ENCODE results near the gene ABCC1.
"Not testable (repeated sequence)": the region's sequence is repeated elsewhere in the genome, so short reads cannot be mapped to it uniquely, and the experiment has no call there.

Gene ABCC1

GRCh38 chr16:15976929-15977637 lies 27.7 kb downstream of the ABCC1 start:
- peaks cover 1% of the 10 kb centered on the region for H3K9me3 ChIP-seq (ENCODE audit: control insufficient read depth, insufficient read depth, low read length)
- H3K36me3 ChIP-seq (ENCODE audit: control insufficient read depth, insufficient read depth, low read length) = no peaks in the 10 kb centered on the region; the same call in 1 of the 2 replicates
- no peaks in the 10 kb centered on the region for H3K27me3 ChIP-seq (ENCODE audit: control insufficient read depth, insufficient read depth, low read length)
- no peak for DNase-seq (ENCODE audit: low read depth, low spot score)
- H3K4me3 ChIP-seq (ENCODE audit: low read length) = no peak overlapping the region
- H3K27ac ChIP-seq (ENCODE audit: low read length) = no peak overlapping the region
- no CpG with 5 or more reads among the region's 7 CpGs for WGBS (ENCODE audit: insufficient coverage, insufficient read length)
- H3K4me1 ChIP-seq (ENCODE audit: control insufficient read depth, insufficient read depth, low read length) = peaks cover 3% of the 10 kb centered on the region; the same call in 1 of the 2 replicates

- 0 out of 2 replicates have a peak, but pooled peaks cover 3% of the 10 kb centered on the region for H3K4me1 ChIP-seq (ENCODE audit: control insufficient read depth, insufficient read depth, low read length)
- H3K27ac ChIP-seq (ENCODE audit: low read length) = no peak overlapping the region
- H3K36me3 ChIP-seq (ENCODE audit: control insufficient read depth, insufficient read depth, low read length) = no peaks in the 10 kb centered on the region; the same call in 1 of the 2 replicates
- no peaks in the 10 kb centered on the region for H3K27me3 ChIP-seq (ENCODE audit: control insufficient read depth, insufficient read depth, low read length)
- no CpG with 5 or more reads among the region's 3 CpGs for WGBS (ENCODE audit: insufficient coverage, insufficient read length)
- H3K9me3 ChIP-seq (ENCODE audit: control insufficient read depth, insufficient read depth, low read length) = peaks cover 1% of the 10 kb centered on the region
- DNase-seq (ENCODE audit: low read depth, low spot score) = no peak
- no peak overlapping the region for H3K4me3 ChIP-seq (ENCODE audit: low read length)
Observed at GRCh38 chr16:15979801-15980200, 30.4 kb downstream of the ABCC1 start.

GRCh38 chr16:15980329-15980728 lies 30.9 kb downstream of the ABCC1 start:
- H3K9me3 ChIP-seq (ENCODE audit: control insufficient read depth, insufficient read depth, low read length) = peaks cover 1% of the 10 kb centered on the region
- no peak overlapping the region for H3K27ac ChIP-seq (ENCODE audit: low read length)
- no peak overlapping the region for H3K4me3 ChIP-seq (ENCODE audit: low read length)
- no CpG with 5 or more reads among the region's 3 CpGs for WGBS (ENCODE audit: insufficient coverage, insufficient read length)
- no peak for DNase-seq (ENCODE audit: low read depth, low spot score)
- H3K36me3 ChIP-seq (ENCODE audit: control insufficient read depth, insufficient read depth, low read length) = no peaks in the 10 kb centered on the region; the same call in 1 of the 2 replicates
- no peaks in the 10 kb centered on the region for H3K27me3 ChIP-seq (ENCODE audit: control insufficient read depth, insufficient read depth, low read length)
- H3K4me1 ChIP-seq (ENCODE audit: control insufficient read depth, insufficient read depth, low read length) = 0 out of 2 replicates have a peak, but pooled peaks cover 3% of the 10 kb centered on the region

GRCh38 chr16:15981382-15981781 lies 32.0 kb downstream of the ABCC1 start:
- H3K4me3 ChIP-seq (ENCODE audit: low read length) = no peak overlapping the region
- H3K27ac ChIP-seq (ENCODE audit: low read length) = no peak overlapping the region
- no CpG with 5 or more reads among the region's 3 CpGs for WGBS (ENCODE audit: insufficient coverage, insufficient read length)
- no peak for DNase-seq (ENCODE audit: low read depth, low spot score)
- no peaks in the 10 kb centered on the region for H3K27me3 ChIP-seq (ENCODE audit: control insufficient read depth, insufficient read depth, low read length)
- H3K36me3 ChIP-seq (ENCODE audit: control insufficient read depth, insufficient read depth, low read length) = no peaks in the 10 kb centered on the region; the same call in 1 of the 2 replicates
- peaks cover 1% of the 10 kb centered on the region for H3K9me3 ChIP-seq (ENCODE audit: control insufficient read depth, insufficient read depth, low read length)
- 0 out of 2 replicates have a peak, but pooled peaks cover 2% of the 10 kb centered on the region for H3K4me1 ChIP-seq (ENCODE audit: control insufficient read depth, insufficient read depth, low read length)

- not testable (repeated sequence) for H3K27ac ChIP-seq (ENCODE audit: low read length)
Observed at GRCh38 chr16:15982194-15982915, 32.9 kb downstream of the ABCC1 start.

GRCh38 chr16:15983898-15984297 lies 34.5 kb downstream of the ABCC1 start:
- Histone ChIP-seq H3K4me3 (ENCODE audit: low read length) (no peak overlapping the region), H3K36me3 (ENCODE audit: control insufficient read depth, insufficient read depth, low read length) (no peaks in the 10 kb centered on the region; the same call in 1 of the 2 replicates), H3K4me1 (ENCODE audit: control insufficient read depth, insufficient read depth, low read length) (peaks cover 5% of the 10 kb centered on the region; the same call in 1 of the 2 replicates), H3K27me3 (ENCODE audit: control insufficient read depth, insufficient read depth, low read length) (no peaks in the 10 kb centered on the region), H3K9me3 (ENCODE audit: control insufficient read depth, insufficient read depth, low read length) (peaks cover 1% of the 10 kb centered on the region), H3K27ac (ENCODE audit: low read length) (no peak overlapping the region)
- no CpG with 5 or more reads among the region's 5 CpGs for WGBS (ENCODE audit: insufficient coverage, insufficient read length)
- no peak for DNase-seq (ENCODE audit: low read depth, low spot score)

More at GRCh38 chr16:15982194-15982915, 32.9 kb downstream of the ABCC1 start:
- WGBS (ENCODE audit: insufficient coverage, insufficient read length) = no CpG with 5 or more reads among the region's 5 CpGs
- H3K4me1 ChIP-seq (ENCODE audit: control insufficient read depth, insufficient read depth, low read length); DNase-seq (ENCODE audit: low read depth, low spot score); H3K36me3 ChIP-seq (ENCODE audit: control insufficient read depth, insufficient read depth, low read length); H3K4me3 ChIP-seq (ENCODE audit: low read length); H3K27me3 ChIP-seq (ENCODE audit: control insufficient read depth, insufficient read depth, low read length); H3K9me3 ChIP-seq (ENCODE audit: control insufficient read depth, insufficient read depth, low read length): not testable (repeated sequence)

GRCh38 chr16:15985144-15985543 lies 35.7 kb downstream of the ABCC1 start:
- Histone ChIP-seq H3K27me3 (ENCODE audit: control insufficient read depth, insufficient read depth, low read length) (no peaks in the 10 kb centered on the region), H3K4me1 (ENCODE audit: control insufficient read depth, insufficient read depth, low read length) (peaks cover 11% of the 10 kb centered on the region), H3K9me3 (ENCODE audit: control insufficient read depth, insufficient read depth, low read length) (peaks cover 1% of the 10 kb centered on the region), H3K4me3 (ENCODE audit: low read length) (no peak overlapping the region), H3K27ac (ENCODE audit: low read length) (no peak overlapping the region), H3K36me3 (ENCODE audit: control insufficient read depth, insufficient read depth, low read length) (no peaks in the 10 kb centered on the region; the same call in 1 of the 2 replicates)
- no CpG with 5 or more reads among the region's 4 CpGs for WGBS (ENCODE audit: insufficient coverage, insufficient read length)
- no peak for DNase-seq (ENCODE audit: low read depth, low spot score)

GRCh38 chr16:15986261-15986660 lies 36.8 kb downstream of the ABCC1 start:
- H3K9me3 ChIP-seq (ENCODE audit: control insufficient read depth, insufficient read depth, low read length) = peaks cover 1% of the 10 kb centered on the region
- H3K4me3 ChIP-seq (ENCODE audit: low read length) = no peak overlapping the region
- peaks cover 11% of the 10 kb centered on the region for H3K4me1 ChIP-seq (ENCODE audit: control insufficient read depth, insufficient read depth, low read length)
- no CpG with 5 or more reads among the region's 9 CpGs for WGBS (ENCODE audit: insufficient coverage, insufficient read length)
- no peaks in the 10 kb centered on the region for H3K27me3 ChIP-seq (ENCODE audit: control insufficient read depth, insufficient read depth, low read length)
- H3K36me3 ChIP-seq (ENCODE audit: control insufficient read depth, insufficient read depth, low read length) = no peaks in the 10 kb centered on the region
- no peak for DNase-seq (ENCODE audit: low read depth, low spot score)
- no peak overlapping the region for H3K27ac ChIP-seq (ENCODE audit: low read length)

GRCh38 chr16:15988268-15989013 lies 39.0 kb downstream of the ABCC1 start:
- DNase-seq (ENCODE audit: low read depth, low spot score) = no peak
- Histone ChIP-seq H3K27me3 (ENCODE audit: control insufficient read depth, insufficient read depth, low read length) (no peaks in the 10 kb centered on the region), H3K36me3 (ENCODE audit: control insufficient read depth, insufficient read depth, low read length) (no peaks in the 10 kb centered on the region), H3K4me1 (ENCODE audit: control insufficient read depth, insufficient read depth, low read length) (peaks cover 11% of the 10 kb centered on the region), H3K27ac (ENCODE audit: low read length) (no peak overlapping the region), H3K4me3 (ENCODE audit: low read length) (no peak overlapping the region), H3K9me3 (ENCODE audit: control insufficient read depth, insufficient read depth, low read length) (no peaks in the 10 kb centered on the region)
- WGBS (ENCODE audit: insufficient coverage, insufficient read length) = no CpG with 5 or more reads among the region's 5 CpGs

- DNase-seq (ENCODE audit: low read depth, low spot score) = no peak
- Histone ChIP-seq H3K27me3 (ENCODE audit: control insufficient read depth, insufficient read depth, low read length) (no peaks in the 10 kb centered on the region), H3K4me1 (ENCODE audit: control insufficient read depth, insufficient read depth, low read length) (peaks cover 11% of the 10 kb centered on the region), H3K36me3 (ENCODE audit: control insufficient read depth, insufficient read depth, low read length) (no peaks in the 10 kb centered on the region), H3K27ac (ENCODE audit: low read length) (no peak overlapping the region), H3K4me3 (ENCODE audit: low read length) (no peak overlapping the region), H3K9me3 (ENCODE audit: control insufficient read depth, insufficient read depth, low read length) (no peaks in the 10 kb centered on the region)
- no CpG with 5 or more reads among the region's 14 CpGs for WGBS (ENCODE audit: insufficient coverage, insufficient read length)
Observed at GRCh38 chr16:15990902-15991301, 41.5 kb downstream of the ABCC1 start.

Measured in iPS DF 6.9 (cell line).